SJSA1 (cell line): ENCODE data around the gene CBX7. TPM values are rescaled to one million over a fixed set of nuclear protein-coding genes. Genes with fewer than 3 reads are reported as not detected.

Experiments used
- DNase-seq, 2 experiments: peaks; one replicate each; pipeline ENCODE4 v3.0.0-alpha.2; 2015 to 2020; ENCODE audit warnings: low spot score in 2 of 2, low read depth in 1 of 2
- H3K27ac ChIP-seq: fragments of 250-450 bp; sonication (Bioruptor Pico); 2 replicates; pipeline ENCODE4 v1.5.1; 2020; ENCODE audit warnings: mild to moderate bottlenecking, moderate library complexity
- H3K27me3 ChIP-seq: fragments of 250-450 bp; sonication (Bioruptor Pico); replicated peaks from 2 replicates; pipeline ENCODE4 v1.5.1; 2020; ENCODE audit warnings: mild to moderate bottlenecking, moderate library complexity
- H3K36me3 ChIP-seq: fragments of 250-450 bp; sonication (Bioruptor Pico); 2 replicates; pipeline ENCODE4 v1.5.1; 2020; ENCODE audit warnings: mild to moderate bottlenecking
- H3K4me1 ChIP-seq: fragments of 250-450 bp; sonication (Bioruptor Pico); replicated peaks from 2 replicates; pipeline ENCODE4 v1.6.1; 2021; ENCODE audit warnings: mild to moderate bottlenecking
- H3K4me3 ChIP-seq: fragments of 250-450 bp; sonication (Bioruptor Pico); 2 replicates; pipeline ENCODE4 v1.5.1; 2020; ENCODE audit warnings: mild to moderate bottlenecking
- H3K9me3 ChIP-seq: fragments of 250-450 bp; sonication (Bioruptor Pico); replicated peaks from 2 replicates; pipeline ENCODE4 v1.5.1; 2020; ENCODE audit warnings: mild to moderate bottlenecking
- total RNA-seq: library from RNA; depleted of rRNA; stranded (reverse); fragments of >200 nt; shearing (Covaris generic); gene quantifications from 2 replicates; pipeline ENCODE4 v1.2.3, GENCODE V29; 2014

The CBX7 gene
- total RNA-seq, 1 experiment from 2014 or later = 6.3 TPM

DNA sequence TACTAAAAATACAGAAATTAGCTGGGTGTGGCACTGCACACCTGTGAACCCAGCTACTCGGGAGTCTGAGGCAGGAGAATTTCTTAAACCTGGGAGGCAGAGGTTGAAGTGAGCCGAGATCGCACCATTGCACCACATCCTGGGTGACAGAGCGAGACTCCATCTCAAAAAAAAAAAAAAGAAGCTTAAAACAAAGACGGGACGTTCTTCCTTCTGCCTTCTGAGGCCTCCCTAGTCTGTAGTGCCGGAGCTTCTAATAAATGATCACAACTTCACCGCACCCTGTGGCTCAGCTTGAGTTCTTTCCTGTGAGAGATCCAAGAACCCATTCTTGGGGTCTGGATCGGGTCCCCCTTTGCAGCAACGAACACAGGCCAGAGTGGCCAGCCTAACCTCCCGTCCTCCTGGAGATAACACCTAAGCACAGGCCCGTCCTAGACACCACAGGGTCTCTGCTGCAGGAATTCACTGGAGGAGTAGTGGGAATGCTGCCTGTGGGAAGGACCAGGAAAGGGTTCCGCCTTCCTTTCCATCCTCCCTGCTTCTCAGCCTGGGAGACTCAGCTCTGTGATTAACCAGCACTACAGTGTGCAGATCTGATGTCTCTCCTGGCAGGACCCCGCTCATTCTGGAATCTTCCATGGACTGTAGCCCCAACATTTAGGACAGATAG lies 57.6 kb downstream of the CBX7 start:
- Histone ChIP-seq H3K4me3 (no peak overlapping the region), H3K27ac (no peak overlapping the region), H3K9me3 (no peaks in the 10 kb centered on the region), H3K36me3 (no peaks in the 10 kb centered on the region), H3K4me1 (peaks cover 6% of the 10 kb centered on the region), H3K27me3 (no peaks in the 10 kb centered on the region)
- no peak for DNase-seq

DNA sequence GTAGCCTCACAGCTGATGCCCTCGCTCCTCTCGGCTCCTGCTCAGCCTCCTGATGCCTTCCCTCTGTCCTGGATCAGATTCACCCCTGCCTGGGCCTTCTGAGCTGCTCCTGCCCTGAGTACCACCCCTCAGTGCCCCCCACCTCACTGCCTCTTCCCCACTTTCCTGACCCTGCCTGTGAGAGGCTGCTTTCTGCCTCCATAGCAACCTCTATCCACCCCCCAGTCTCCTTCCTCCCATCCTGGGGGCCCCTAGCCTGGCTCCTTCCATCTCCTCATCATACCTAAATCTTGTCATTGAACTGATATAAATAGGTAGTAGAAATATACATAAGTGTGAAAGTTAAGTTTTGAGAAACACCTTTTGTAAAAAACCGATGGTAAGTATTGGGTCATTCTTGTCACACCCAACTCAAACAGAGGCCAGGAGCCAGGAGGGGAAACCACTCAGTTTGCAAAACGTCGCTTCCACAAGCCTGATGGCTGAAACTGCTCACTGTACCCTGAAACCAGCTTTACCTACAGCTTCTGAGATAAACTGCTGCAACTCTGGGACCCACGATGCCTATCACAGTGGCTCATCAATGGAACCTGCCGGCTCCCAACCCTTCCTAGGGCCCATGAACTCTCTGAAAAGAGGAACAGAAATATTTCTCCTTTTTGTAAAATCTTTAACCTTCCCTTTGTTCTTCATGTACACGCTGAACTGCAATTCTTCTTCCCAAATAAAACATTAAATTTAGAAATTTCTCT lies 60.2 kb downstream of the CBX7 start:
- Histone ChIP-seq H3K27ac (no peak overlapping the region), H3K4me3 (no peak overlapping the region), H3K36me3 (no peaks in the 10 kb centered on the region), H3K27me3 (no peaks in the 10 kb centered on the region), H3K4me1 (peaks cover 4% of the 10 kb centered on the region), H3K9me3 (no peaks in the 10 kb centered on the region)
- no peak for DNase-seq

DNA sequence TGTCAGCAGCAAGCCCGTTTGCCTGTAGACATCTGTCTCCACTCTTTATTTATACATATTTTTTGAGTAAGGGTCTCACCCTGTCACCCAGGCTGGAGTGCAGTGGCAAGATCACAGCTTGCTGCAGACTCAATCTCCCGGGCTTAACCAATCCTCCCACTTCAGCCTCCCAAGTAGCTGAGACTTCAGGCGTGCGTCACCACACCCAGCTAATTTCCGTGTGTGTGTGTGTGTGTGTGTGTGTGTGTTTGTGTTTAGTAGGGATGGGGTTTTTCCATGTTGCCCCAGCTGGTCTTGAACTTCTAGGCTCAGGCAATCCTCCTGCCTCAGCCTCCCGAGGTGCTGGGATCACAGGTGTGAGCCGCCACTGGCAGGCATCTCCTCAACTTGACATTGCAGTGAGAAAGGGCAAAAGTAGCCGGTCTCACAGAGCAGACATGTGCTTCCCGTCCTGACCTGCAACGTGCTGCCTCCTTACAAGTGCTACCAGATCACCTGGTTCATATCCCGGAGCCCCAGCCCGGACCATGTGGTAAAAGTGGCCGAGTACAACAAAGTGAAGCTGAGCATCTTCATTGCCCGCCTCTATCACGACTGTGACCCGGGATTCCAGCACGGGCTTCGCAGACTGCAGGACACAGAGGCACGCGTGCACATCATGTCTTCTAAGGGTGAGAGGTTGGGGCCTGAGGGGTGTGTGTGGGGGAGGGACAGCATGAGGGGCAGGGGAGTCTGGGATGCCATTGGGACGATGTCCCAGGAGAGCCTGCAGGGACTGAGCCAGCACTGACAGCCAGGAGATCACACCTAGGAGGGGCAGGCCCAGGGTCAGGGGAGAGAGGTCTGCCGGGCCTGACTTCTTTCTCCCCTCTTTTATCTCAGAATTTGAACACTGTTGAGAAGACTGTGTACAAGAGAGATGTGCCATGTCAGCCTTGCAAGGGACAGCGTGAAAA lies 61.1 kb downstream of the CBX7 start:
- Histone ChIP-seq H3K36me3 (no peaks in the 10 kb centered on the region), H3K4me1 (no peaks in the 10 kb centered on the region), H3K27ac (no peak overlapping the region), H3K27me3 (no peaks in the 10 kb centered on the region), H3K9me3 (no peaks in the 10 kb centered on the region), H3K4me3 (no peak overlapping the region)
- no peak for DNase-seq

GRCh38 chr22:39090426-39091064 lies 61.9 kb downstream of the CBX7 start:
- H3K9me3 ChIP-seq = no peaks in the 10 kb centered on the region
- no peak overlapping the region for H3K4me3 ChIP-seq
- no peaks in the 10 kb centered on the region for H3K4me1 ChIP-seq
- H3K27me3 ChIP-seq = no peaks in the 10 kb centered on the region
- H3K27ac ChIP-seq = no peak overlapping the region
- no peaks in the 10 kb centered on the region for H3K36me3 ChIP-seq
- DNase-seq = no peak

- H3K27ac ChIP-seq = no peak overlapping the region
- no peak for DNase-seq
Observed at GRCh38 chr22:39089928-39090327, 62.6 kb downstream of the CBX7 start.

DNA sequence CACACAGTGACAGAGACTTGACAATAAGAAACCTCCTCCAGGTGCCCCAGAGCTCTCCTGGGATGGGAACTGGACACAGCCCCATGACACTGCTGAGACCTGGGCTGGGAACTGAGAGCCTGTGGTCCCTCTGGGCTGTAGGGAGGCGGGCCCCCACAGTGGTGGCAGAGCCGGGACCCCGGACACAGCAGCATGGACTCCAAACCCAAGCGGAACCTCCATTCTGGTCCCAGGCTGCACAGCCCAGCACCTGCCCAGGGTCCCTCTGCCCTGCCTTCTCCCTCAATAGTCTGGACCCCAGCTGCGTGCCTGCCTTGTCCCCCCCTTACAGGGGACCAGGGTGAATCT lies 63.8 kb downstream of the CBX7 start:
- no peaks in the 10 kb centered on the region for H3K27me3 ChIP-seq
- DNase-seq = no peak
- no peaks in the 10 kb centered on the region for H3K4me1 ChIP-seq
- no peaks in the 10 kb centered on the region for H3K9me3 ChIP-seq
- no peak overlapping the region for H3K4me3 ChIP-seq
- no peak overlapping the region for H3K27ac ChIP-seq
- H3K36me3 ChIP-seq = no peaks in the 10 kb centered on the region

More at GRCh38 chr22:39089928-39090327, 62.6 kb downstream of the CBX7 start:
- H3K36me3 ChIP-seq = no peaks in the 10 kb centered on the region
- no peaks in the 10 kb centered on the region for H3K27me3 ChIP-seq
- H3K4me1 ChIP-seq = no peaks in the 10 kb centered on the region
- no peak overlapping the region for H3K4me3 ChIP-seq
- H3K9me3 ChIP-seq = no peaks in the 10 kb centered on the region

DNA sequence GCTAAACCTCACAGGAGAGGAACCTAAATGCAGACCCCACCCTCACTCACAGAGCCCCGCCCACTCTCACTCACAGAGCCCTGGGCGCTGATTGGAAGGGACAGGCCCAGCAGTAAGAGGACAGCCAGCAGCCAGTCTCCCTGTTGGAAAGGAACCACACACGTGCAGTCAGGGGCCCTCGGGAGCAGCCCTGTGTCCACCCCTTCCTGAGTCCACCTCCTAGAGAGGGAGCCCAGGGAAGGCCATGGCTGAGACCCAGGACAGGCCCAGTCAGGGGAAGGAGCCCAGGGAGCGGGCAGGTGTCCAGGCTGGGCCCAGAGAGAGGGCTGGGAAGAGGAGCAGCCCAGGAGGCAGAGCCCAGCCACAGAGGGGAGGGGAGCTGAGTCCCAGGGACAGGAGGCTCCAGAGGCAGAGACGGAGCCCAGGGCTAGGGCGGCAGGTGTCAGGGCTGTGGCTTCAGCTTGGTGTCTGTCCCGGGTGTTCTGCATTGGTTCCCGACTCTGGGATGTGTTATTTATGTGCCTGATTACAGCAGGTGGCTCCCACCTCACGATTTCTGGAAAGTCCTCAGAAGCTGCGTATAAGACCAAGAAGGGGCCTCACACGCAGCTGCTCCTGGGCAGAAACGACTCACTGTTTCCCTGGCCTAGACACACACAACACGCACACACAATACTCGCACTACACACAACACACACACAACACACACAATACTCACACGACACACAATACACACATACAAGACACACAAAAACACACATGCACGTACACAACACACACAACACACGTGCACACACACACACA lies 64.4 kb downstream of the CBX7 start:
- no peak for DNase-seq
- no peaks in the 10 kb centered on the region for H3K9me3 ChIP-seq
- no peak overlapping the region for H3K4me3 ChIP-seq
- no peaks in the 10 kb centered on the region for H3K4me1 ChIP-seq
- no peaks in the 10 kb centered on the region for H3K36me3 ChIP-seq
- no peaks in the 10 kb centered on the region for H3K27me3 ChIP-seq
- H3K27ac ChIP-seq = no peak overlapping the region

DNA sequence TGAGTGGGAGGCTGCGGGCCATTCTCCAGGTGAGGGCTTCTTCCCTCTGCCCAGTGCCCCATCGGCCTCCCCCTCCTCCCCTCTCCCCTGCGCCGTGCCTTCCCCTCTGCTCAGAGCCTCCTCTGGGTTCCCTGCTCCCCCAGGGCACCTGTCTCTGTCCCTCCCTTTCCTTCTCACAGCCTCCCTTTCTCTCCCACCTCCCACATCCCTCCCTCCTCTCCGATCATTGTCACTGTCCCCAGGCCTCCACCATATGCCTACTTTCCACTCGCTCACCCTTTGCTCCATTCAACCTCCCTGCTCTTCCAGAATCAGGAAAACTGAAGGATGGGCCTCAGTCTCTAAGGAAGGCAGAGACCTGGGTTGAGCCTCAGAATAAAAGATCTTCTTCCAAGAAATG lies 65.4 kb downstream of the CBX7 start:
- Histone ChIP-seq H3K36me3 (no peaks in the 10 kb centered on the region), H3K4me1 (no peaks in the 10 kb centered on the region), H3K4me3 (no peak overlapping the region), H3K9me3 (no peaks in the 10 kb centered on the region), H3K27ac (no peak overlapping the region), H3K27me3 (no peaks in the 10 kb centered on the region)
- no peak for DNase-seq

GRCh38 chr22:39084666-39085065 lies 67.8 kb downstream of the CBX7 start:
- no peak overlapping the region for H3K4me3 ChIP-seq
- no peaks in the 10 kb centered on the region for H3K9me3 ChIP-seq
- peaks cover 3% of the 10 kb centered on the region for H3K36me3 ChIP-seq
- H3K27ac ChIP-seq = no peak overlapping the region
- H3K4me1 ChIP-seq = no peaks in the 10 kb centered on the region
- DNase-seq = no peak
- H3K27me3 ChIP-seq = no peaks in the 10 kb centered on the region

- DNase-seq = no peak
- no peaks in the 10 kb centered on the region for H3K27me3 ChIP-seq
- H3K9me3 ChIP-seq = no peaks in the 10 kb centered on the region
- H3K4me1 ChIP-seq = no peaks in the 10 kb centered on the region
- H3K36me3 ChIP-seq = peaks cover 3% of the 10 kb centered on the region
- no peak overlapping the region for H3K27ac ChIP-seq
- H3K4me3 ChIP-seq = no peak overlapping the region
Observed at GRCh38 chr22:39083212-39084165, 69.0 kb downstream of the CBX7 start.

GRCh38 chr22:39081598-39081997 lies 70.9 kb downstream of the CBX7 start:
- no peaks in the 10 kb centered on the region for H3K9me3 ChIP-seq
- no peak overlapping the region for H3K27ac ChIP-seq
- no peak overlapping the region for H3K4me3 ChIP-seq
- H3K27me3 ChIP-seq = no peaks in the 10 kb centered on the region
- peaks cover 8% of the 10 kb centered on the region for H3K4me1 ChIP-seq
- H3K36me3 ChIP-seq = peaks cover 3% of the 10 kb centered on the region
- DNase-seq = no peak

DNA sequence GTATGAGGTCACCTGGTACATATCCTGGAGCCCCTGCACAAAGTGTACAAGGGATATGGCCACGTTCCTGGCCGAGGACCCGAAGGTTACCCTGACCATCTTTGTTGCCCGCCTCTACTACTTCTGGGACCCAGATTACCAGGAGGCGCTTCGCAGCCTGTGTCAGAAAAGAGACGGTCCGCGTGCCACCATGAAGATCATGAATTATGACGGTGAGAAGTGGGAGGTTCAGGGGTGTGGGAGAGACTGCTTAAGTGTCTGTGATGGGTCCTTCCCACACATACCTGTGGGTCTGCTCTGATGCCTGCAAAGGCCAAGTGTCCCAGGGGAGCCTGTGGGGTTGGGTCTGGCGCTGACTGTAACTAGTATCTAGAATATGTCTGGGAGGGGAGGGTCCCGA lies 71.5 kb downstream of the CBX7 start:
- DNase-seq = no peak
- H3K9me3 ChIP-seq = no peaks in the 10 kb centered on the region
- no peaks in the 10 kb centered on the region for H3K27me3 ChIP-seq
- H3K4me3 ChIP-seq = no peak overlapping the region
- peaks cover 3% of the 10 kb centered on the region for H3K36me3 ChIP-seq
- H3K27ac ChIP-seq = no peak overlapping the region
- H3K4me1 ChIP-seq = peaks cover 8% of the 10 kb centered on the region
